Duodenal mucosa (tissue), 2 donors: ENCODE measurements around the gene TM6SF1.
"Not testable (repeated sequence)": the region's sequence is repeated elsewhere in the genome, so short reads cannot be mapped to it uniquely, and the experiment has no call there.

ENCODE experiments used
- H3K27ac ChIP-seq: one replicate; pipeline ENCODE4 v1.7.0; 2013; ENCODE audit warnings: low read depth, low read length
- H3K27me3 ChIP-seq, 2 donors: one replicate each; pipeline ENCODE4 v1.7.0; 2013; ENCODE audit warnings: low read length in 2 of 2, control low read depth in 1 of 2; ENCODE audit not compliant: insufficient read depth in 2 of 2, control insufficient read depth in 1 of 2
- H3K36me3 ChIP-seq, 2 donors: one replicate each; pipeline ENCODE4 v1.7.0; 2013; ENCODE audit warnings: low read length in 2 of 2, control low read depth in 1 of 2; ENCODE audit not compliant: insufficient read depth in 2 of 2, control insufficient read depth in 1 of 2
- H3K4me1 ChIP-seq, 2 donors: one replicate each; pipeline ENCODE4 v1.7.0; 2013; ENCODE audit warnings: low read length in 2 of 2, control low read depth in 1 of 2; ENCODE audit not compliant: insufficient read depth in 2 of 2, control insufficient read depth in 1 of 2
- H3K4me3 ChIP-seq, 2 donors: one replicate each; pipeline ENCODE4 v1.7.0; 2013; ENCODE audit warnings: low read length in 2 of 2, low read depth in 1 of 2
- H3K9ac ChIP-seq, 2 donors: one replicate each; pipeline ENCODE4 v1.7.0; 2013; ENCODE audit warnings: low read length in 2 of 2, low read depth in 1 of 2
- H3K9me3 ChIP-seq, 2 donors: one replicate each; pipeline ENCODE4 v1.7.0; 2013; ENCODE audit warnings: low read length in 2 of 2, control low read depth in 1 of 2; ENCODE audit not compliant: control insufficient read depth in 1 of 2

Gene TM6SF1

GRCh38 chr15:83088876-83089275 is 18.6 kb upstream of the TM6SF1 start:
- H3K27me3 ChIP-seq = no peaks in the 10 kb centered on the region
- no peaks in the 10 kb centered on the region for H3K9me3 ChIP-seq
- no peaks in the 10 kb centered on the region for H3K4me1 ChIP-seq
- H3K9ac ChIP-seq = no peak overlapping the region
- H3K27ac ChIP-seq = no peak overlapping the region
- H3K36me3 ChIP-seq = no peaks in the 10 kb centered on the region
- no peak overlapping the region for H3K4me3 ChIP-seq

DNA sequence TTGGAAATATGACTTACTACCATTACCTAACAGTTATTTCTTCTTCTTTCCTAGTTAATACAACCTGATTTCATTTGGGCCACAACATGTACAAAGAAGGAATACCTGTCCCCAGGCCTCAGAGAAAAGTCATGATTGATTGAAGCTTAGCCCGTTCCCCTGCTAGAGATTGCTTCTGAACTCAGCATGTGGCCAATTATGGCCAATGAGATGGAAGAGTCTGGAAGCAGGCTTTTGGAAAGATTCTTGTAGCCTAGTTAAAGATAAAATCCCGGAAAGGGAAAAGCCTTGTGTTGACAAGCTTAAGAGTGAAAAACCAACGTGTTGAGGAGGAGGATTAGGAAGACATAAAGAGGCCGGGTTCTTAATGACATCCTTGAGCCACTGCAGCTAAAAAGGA is 17.0 kb upstream of the TM6SF1 start:
- no peaks in the 10 kb centered on the region for H3K9me3 ChIP-seq
- no peak overlapping the region for H3K27ac ChIP-seq
- H3K4me1 ChIP-seq = no peaks in the 10 kb centered on the region
- no peaks in the 10 kb centered on the region for H3K27me3 ChIP-seq
- no peak overlapping the region for H3K4me3 ChIP-seq
- no peaks in the 10 kb centered on the region for H3K36me3 ChIP-seq
- H3K9ac ChIP-seq = no peak overlapping the region

GRCh38 chr15:83091965-83092308 is 15.5 kb upstream of the TM6SF1 start:
- H3K27me3 ChIP-seq, H3K4me3 ChIP-seq, H3K36me3 ChIP-seq, H3K9me3 ChIP-seq, H3K9ac ChIP-seq, H3K4me1 ChIP-seq, H3K27ac ChIP-seq: not testable (repeated sequence)

- Histone ChIP-seq H3K36me3 (no peaks in the 10 kb centered on the region), H3K4me1 (no peaks in the 10 kb centered on the region), H3K4me3 (no peak overlapping the region), H3K27me3 (no peaks in the 10 kb centered on the region), H3K27ac (no peak overlapping the region), H3K9ac (no peak overlapping the region), H3K9me3 (no peaks in the 10 kb centered on the region)
Observed at GRCh38 chr15:83092309-83092976, 15.0 kb upstream of the TM6SF1 start.

DNA sequence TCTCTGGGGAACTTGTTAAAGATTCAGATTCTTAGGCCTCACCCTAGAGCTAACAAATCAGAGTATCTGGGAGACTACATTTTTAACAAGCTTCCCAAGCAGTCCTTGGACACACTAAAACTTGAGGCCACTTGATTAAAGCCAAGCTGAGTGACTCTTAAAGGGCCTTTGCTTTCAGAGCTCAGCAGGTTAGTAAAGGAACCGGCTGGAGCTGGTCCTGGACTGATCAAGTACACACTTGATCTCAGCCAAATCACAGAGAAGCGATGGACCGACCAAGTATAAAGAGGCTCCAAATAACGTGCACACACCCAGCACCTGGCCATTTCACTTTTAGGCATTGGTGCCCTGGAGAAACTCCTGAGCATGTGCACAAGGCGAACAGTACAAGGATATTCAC is 12.9 kb upstream of the TM6SF1 start:
- H3K4me1 ChIP-seq = no peaks in the 10 kb centered on the region
- H3K9me3 ChIP-seq = peaks cover 4% of the 10 kb centered on the region in 2 donors
- H3K4me3 ChIP-seq = no peak overlapping the region
- no peaks in the 10 kb centered on the region for H3K27me3 ChIP-seq
- no peak overlapping the region for H3K27ac ChIP-seq
- H3K9ac ChIP-seq = no peak overlapping the region
- no peaks in the 10 kb centered on the region for H3K36me3 ChIP-seq

GRCh38 chr15:83098079-83098478 is 9.4 kb upstream of the TM6SF1 start:
- Histone ChIP-seq H3K4me3 (no peak overlapping the region), H3K27me3 (peaks cover 0 to 4% of the 10 kb centered on the region in 2 donors), H3K9me3 (peaks cover 4% of the 10 kb centered on the region in 2 donors), H3K27ac (no peak overlapping the region), H3K36me3 (no peaks in the 10 kb centered on the region), H3K9ac (no peak overlapping the region), H3K4me1 (no peaks in the 10 kb centered on the region)

GRCh38 chr15:83099290-83099689 is 8.2 kb upstream of the TM6SF1 start:
- no peaks in the 10 kb centered on the region for H3K36me3 ChIP-seq
- H3K4me3 ChIP-seq = no peak overlapping the region
- no peak overlapping the region for H3K9ac ChIP-seq
- no peak overlapping the region for H3K27ac ChIP-seq
- peaks cover 4% of the 10 kb centered on the region in 2 donors for H3K9me3 ChIP-seq
- H3K27me3 ChIP-seq = peaks cover 0 to 4% of the 10 kb centered on the region in 2 donors
- no peaks in the 10 kb centered on the region for H3K4me1 ChIP-seq

DNA sequence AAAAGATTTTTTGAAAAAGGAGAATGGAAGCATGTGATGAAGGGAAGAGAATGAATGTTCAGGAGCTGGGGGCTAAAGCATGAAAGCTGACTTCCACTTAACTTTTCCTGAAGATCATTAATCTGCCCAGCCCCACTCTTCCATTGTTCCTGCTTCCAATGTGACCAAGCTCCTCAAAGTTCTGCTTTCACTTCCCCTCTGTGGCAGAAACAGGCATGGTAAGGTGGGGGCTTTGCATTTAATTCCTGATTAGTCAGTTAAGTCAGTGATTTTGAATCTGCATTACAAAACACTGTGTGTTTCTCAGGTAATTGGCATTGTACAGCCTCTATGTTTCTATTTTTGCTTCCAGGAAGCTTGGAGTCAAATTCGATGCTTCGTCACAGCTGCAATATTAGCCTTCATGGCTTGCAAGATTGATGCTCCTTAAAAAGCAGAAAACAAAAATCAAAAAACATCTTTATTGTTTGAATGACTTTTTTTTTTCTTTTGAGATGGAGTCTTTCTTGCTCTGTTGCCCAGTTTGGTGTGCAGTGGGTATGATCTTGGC is 7.3 kb upstream of the TM6SF1 start:
- peaks cover 0 to 4% of the 10 kb centered on the region in 2 donors for H3K27me3 ChIP-seq
- no peak overlapping the region for H3K9ac ChIP-seq
- H3K9me3 ChIP-seq = peaks cover 4% of the 10 kb centered on the region in 2 donors
- no peaks in the 10 kb centered on the region for H3K36me3 ChIP-seq
- no peak overlapping the region for H3K27ac ChIP-seq
- H3K4me3 ChIP-seq = no peak overlapping the region
- no peaks in the 10 kb centered on the region for H3K4me1 ChIP-seq

GRCh38 chr15:83102346-83102745 is 5.1 kb upstream of the TM6SF1 start:
- H3K4me1 ChIP-seq = no peaks in the 10 kb centered on the region
- H3K4me3 ChIP-seq = no peak overlapping the region
- peaks cover 4% of the 10 kb centered on the region in 2 donors for H3K9me3 ChIP-seq
- no peaks in the 10 kb centered on the region for H3K36me3 ChIP-seq
- no peak overlapping the region for H3K27ac ChIP-seq
- no peak overlapping the region for H3K9ac ChIP-seq
- H3K27me3 ChIP-seq = peaks cover 0 to 10% of the 10 kb centered on the region in 2 donors

DNA sequence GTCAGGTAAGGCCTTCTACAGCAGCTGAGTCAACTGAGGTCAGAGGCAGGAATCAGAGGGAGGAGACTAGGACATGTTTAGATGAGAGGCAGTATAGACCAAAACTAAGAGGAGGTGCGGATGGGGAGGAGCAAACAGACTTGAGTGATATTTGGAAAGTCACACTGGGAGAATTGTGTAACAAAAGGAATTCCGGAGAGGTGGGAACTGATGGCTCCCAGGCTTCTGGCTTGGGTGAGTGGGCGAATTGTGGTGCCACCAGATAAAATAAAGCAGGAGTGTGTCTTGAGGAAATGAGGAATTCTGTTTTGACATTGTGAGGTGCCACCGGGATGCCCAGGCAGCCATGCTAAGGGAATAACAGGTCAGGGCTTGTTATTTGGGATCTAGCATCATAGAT is 3.3 kb upstream of the TM6SF1 start:
- no peaks in the 10 kb centered on the region for H3K4me1 ChIP-seq
- H3K27ac ChIP-seq = no peak overlapping the region
- no peaks in the 10 kb centered on the region for H3K36me3 ChIP-seq
- peaks cover 15 to 24% of the 10 kb centered on the region in 2 donors for H3K27me3 ChIP-seq
- no peak overlapping the region for H3K9ac ChIP-seq
- no peak overlapping the region for H3K4me3 ChIP-seq
- H3K9me3 ChIP-seq = no peaks in the 10 kb centered on the region
